B cell (primary cell): Measurements from ENCODE around the gene STXBP2. TPM values are rescaled to one million over a fixed set of nuclear protein-coding genes. Genes with fewer than 3 reads are reported as not detected.

Experiments
- ATAC-seq: fragments of 200-7000 bp; cut with Tn5 transposase; one replicate; pipeline ENCODE4 v1.10.0; 2021; ENCODE audit warnings: low read depth, mild to moderate bottlenecking, moderate number of reproducible peaks, moderate library complexity
- CTCF ChIA-PET: fragments of 350-600 bp; sonication (Branson Sonifier 250); formaldehyde crosslinking; loops from one replicate; lab custom pipeline; 2021; ENCODE audit warnings: antibody characterized with exemption, inconsistent platforms; lab: Charles Lee
- POLR2A ChIA-PET: fragments of 350-600 bp; sonication (Branson Sonifier 250); formaldehyde crosslinking; loops from one replicate; lab custom pipeline; 2021; ENCODE audit warnings: antibody characterized with exemption; lab: Charles Lee
- DNase-seq: peaks from one replicate; pipeline ENCODE4 v3.0.0; 2013
- H2AFZ ChIP-seq: 2 replicates; pipeline ENCODE4 v1.6.1; 2012; ENCODE audit warnings: mild to moderate bottlenecking, low read depth, low read length; ENCODE audit not compliant: insufficient read depth, poor library complexity, severe bottlenecking
- H3K27ac ChIP-seq, 2 donors: 1 replicate in 1 of 2; 2 replicates in 1 of 2; pipeline ENCODE4 v1.5.1; 2012 to 2013; ENCODE audit warnings: low read length in 2 of 2, mild to moderate bottlenecking in 2 of 2, moderate library complexity in 1 of 2
- H3K27me3 ChIP-seq, 4 experiments: fragments of 200-600 bp in 1 of 4; sonication (generic) in 1 of 4; replicated peaks in 1 of 4; 1 replicate in 2 of 4; 2 replicates in 2 of 4; pipeline versions ENCODE4 v1.6.1 to v1.7.0; 2013 to 2016; ENCODE audit warnings: low read length in 3 of 4, mild to moderate bottlenecking in 2 of 4, mixed read lengths in 1 of 4, moderate library complexity in 1 of 4; ENCODE audit not compliant: insufficient read depth in 4 of 4, control insufficient read depth in 3 of 4; ENCODE audit errors: control extremely low read depth in 1 of 4
- H3K36me3 ChIP-seq, 2 experiments: replicated peaks in 1 of 2; 1 replicate in 1 of 2; 2 replicates in 1 of 2; pipeline versions ENCODE4 v1.6.1 to v1.7.1; 2013; ENCODE audit warnings: low read length in 1 of 2; ENCODE audit not compliant: insufficient read depth in 2 of 2, control insufficient read depth in 1 of 2; ENCODE audit errors: control extremely low read depth in 1 of 2, extremely low read depth in 1 of 2
- H3K4me1 ChIP-seq, 2 donors: fragments of 200-600 bp in 1 of 2; sonication (generic) in 1 of 2; 1 replicate in 1 of 2; 2 replicates in 1 of 2; pipeline versions ENCODE4 v1.5.1 to v1.6.1; 2013 to 2017; ENCODE audit warnings: low read length in 2 of 2; ENCODE audit not compliant: control insufficient read depth in 2 of 2, insufficient read depth in 2 of 2
- H3K4me2 ChIP-seq: replicated peaks from 2 replicates; pipeline ENCODE3; 2012; ENCODE audit warnings: mild to moderate bottlenecking, low read depth, low read length; ENCODE audit not compliant: poor library complexity, severe bottlenecking
- H3K4me3 ChIP-seq, 5 experiments: fragments of 200-600 bp in 1 of 5; sonication (generic) in 1 of 5; 1 replicate in 3 of 5; 2 replicates in 2 of 5; pipeline versions ENCODE4 v1.5.1 to v1.7.0; 2011 to 2016; ENCODE audit warnings: low read length in 4 of 5, mild to moderate bottlenecking in 4 of 5, low read depth in 2 of 5, control low read depth in 1 of 5, moderate library complexity in 1 of 5; ENCODE audit not compliant: insufficient read depth in 1 of 5; ENCODE audit errors: control extremely low read depth in 1 of 5, extremely low read depth in 1 of 5
- H3K79me2 ChIP-seq: fragments of 200-600 bp; sonication (generic); one replicate; pipeline ENCODE4 v1.6.0; 2016; ENCODE audit warnings: low read length; ENCODE audit not compliant: control insufficient read depth, insufficient read depth
- H3K9ac ChIP-seq: fragments of 200-600 bp; sonication (generic); 2 replicates; pipeline ENCODE4 v1.6.1; 2017; ENCODE audit warnings: mild to moderate bottlenecking, low read length, moderate library complexity
- H3K9me3 ChIP-seq, 3 donors: one replicate each; pipeline versions ENCODE4 v1.6.1 to v1.7.1; 2013; ENCODE audit warnings: low read length in 2 of 3; ENCODE audit not compliant: control insufficient read depth in 2 of 3, insufficient read depth in 1 of 3; ENCODE audit errors: control extremely low read depth in 1 of 3
- H4K20me1 ChIP-seq: 2 replicates; pipeline ENCODE4 v1.6.0; 2012; ENCODE audit warnings: mild to moderate bottlenecking, low read length; ENCODE audit not compliant: insufficient read depth, control insufficient read depth, poor library complexity, severe bottlenecking
- H3K27ac Mint-ChIP-seq: one replicate; pipeline ENCODE4 v1.8.0; 2021; ENCODE audit warnings: mixed read lengths
- H3K27me3 Mint-ChIP-seq: one replicate; pipeline ENCODE4 v1.8.0; 2021; ENCODE audit warnings: mixed read lengths
- H3K4me1 Mint-ChIP-seq: one replicate; pipeline ENCODE4 v1.8.0; 2021; ENCODE audit warnings: mixed read lengths
- H3K4me3 Mint-ChIP-seq: one replicate; pipeline ENCODE4 v1.8.0; 2021; ENCODE audit warnings: mixed read lengths
- H3K9me3 Mint-ChIP-seq: one replicate; pipeline ENCODE4 v1.8.0; 2022; ENCODE audit warnings: mixed read lengths; ENCODE audit not compliant: insufficient read depth
- EZH2 ChIP-seq: IDR thresholded peaks from 2 replicates; pipeline ENCODE4 v1.6.1; 2012; ENCODE audit warnings: borderline replicate concordance, low read depth, mild to moderate bottlenecking, moderate library complexity, low read length; ENCODE audit not compliant: insufficient read depth, poor library complexity, severe bottlenecking
- WGBS: methylation state at CpG from one replicate; pipeline ENCODE4 v1.1.5; 2013; ENCODE audit warnings: missing lambda C conversion rate; ENCODE audit not compliant: insufficient coverage; 5-methylcytosine and 5-hydroxymethylcytosine counted together
- intact Hi-C: fragments of 100-400 bp; cut with micrococcal nuclease; formaldehyde crosslinking; loops from one replicate; pipeline ENCODE4 v1.10.0; 2022
- polyA plus RNA-seq: library from polyadenylated mRNA; depleted of rRNA; stranded (reverse); fragments of >200 nt; gene quantifications from 2 replicates; pipeline ENCODE4 v1.2.3, GENCODE V29; 2012
- total RNA-seq, 2 donors: library from RNA; stranded (reverse); fragments of 120-200 nt in 1 of 2; gene quantifications; 1 replicate in 1 of 2; 2 replicates in 1 of 2; pipeline versions ENCODE4 v1.2.3 to v1.2.4, GENCODE V29; 2013 to 2022
- TF ChIP-seq, protein P1 (sequence below): fragments of 200-600 bp; IDR thresholded peaks from one replicate; pipeline ENCODE4 v1.8.0; 2022; ENCODE audit warnings: antibody characterized with exemption, mild to moderate bottlenecking

The STXBP2 gene
- total and polyA plus RNA-seq, 2 donors (not counting 1 experiment from before 2014, with no cell fraction given): 222 to 226 TPM

DNA sequence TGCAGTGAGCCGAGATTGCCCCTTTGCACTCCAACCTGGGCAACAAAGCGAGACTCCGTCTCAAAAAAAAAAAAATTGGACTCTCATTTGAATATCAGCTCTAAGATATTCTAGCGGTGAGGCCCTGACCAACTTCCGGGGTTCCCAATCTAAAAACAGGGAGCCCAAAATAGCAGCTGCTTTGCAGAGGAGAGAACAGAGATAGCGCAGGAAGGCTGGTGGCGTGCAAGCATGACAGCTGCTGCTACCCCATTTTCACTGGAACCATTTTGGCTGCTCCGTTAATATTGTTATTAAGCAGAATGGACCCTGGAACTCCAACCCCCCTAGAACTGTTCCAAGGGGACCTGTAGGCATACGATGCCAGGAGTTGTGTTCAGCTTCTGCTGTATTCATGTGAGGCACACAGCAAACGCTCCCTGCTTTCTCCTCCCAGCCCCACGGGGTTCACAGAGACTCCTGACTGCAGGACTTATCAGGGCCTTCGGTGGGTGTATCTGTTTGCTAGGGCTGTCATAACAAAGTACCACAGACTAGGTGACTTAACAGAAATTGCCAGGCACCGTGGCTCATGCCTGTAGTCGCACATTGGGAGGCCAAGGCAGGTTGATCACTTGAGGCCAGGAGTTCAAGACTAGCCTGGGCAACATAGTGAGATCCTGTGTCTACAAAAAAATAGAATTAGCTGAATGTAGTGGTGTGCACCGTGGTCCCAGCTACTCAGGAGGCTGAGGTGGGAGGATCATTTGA, 11.5 kb downstream of the STXBP2 start:
- H3K36me3 ChIP-seq: peaks cover 0 to 26% of the 10 kb centered on the region in 2 experiments
- peaks cover 0 to 5% (median 0%) of the 10 kb centered on the region in 3 donors for H3K9me3 ChIP-seq
- no peak overlapping the region for H2AFZ ChIP-seq
- H3K79me2 ChIP-seq: no peaks in the 10 kb centered on the region
- 86% methylated on average over 12 of the region's 15 CpGs for WGBS
- H3K27me3 ChIP-seq: no peaks in the 10 kb centered on the region
- DNase-seq (no peak), ATAC-seq (no peak)
- ChIA-PET CTCF (interaction anchor here (0.8 to 2.4 kb wide), 5 partner anchors 10 to 151 kb away, joined by 3 to 6 read pairs (median 5); partner anchors contain the start of gene TRAPPC5), POLR2A (interaction anchor here (0.7 kb wide), 1 partner anchor 543 kb away, joined by 5 read pairs; no protein-coding TSS in a partner anchor)
- H3K4me3 ChIP-seq: no peak overlapping the region
- peaks cover 0 to 6% of the 10 kb centered on the region in 2 donors for H3K4me1 ChIP-seq
- Mint-ChIP-seq H3K4me1 (peaks cover 8% of the 10 kb centered on the region), H3K27me3 (no peaks in the 10 kb centered on the region), H3K27ac (no peak overlapping the region), H3K9me3 (no peaks in the 10 kb centered on the region), H3K4me3 (no peak overlapping the region)
- TF ChIP-seq, protein P1, sequence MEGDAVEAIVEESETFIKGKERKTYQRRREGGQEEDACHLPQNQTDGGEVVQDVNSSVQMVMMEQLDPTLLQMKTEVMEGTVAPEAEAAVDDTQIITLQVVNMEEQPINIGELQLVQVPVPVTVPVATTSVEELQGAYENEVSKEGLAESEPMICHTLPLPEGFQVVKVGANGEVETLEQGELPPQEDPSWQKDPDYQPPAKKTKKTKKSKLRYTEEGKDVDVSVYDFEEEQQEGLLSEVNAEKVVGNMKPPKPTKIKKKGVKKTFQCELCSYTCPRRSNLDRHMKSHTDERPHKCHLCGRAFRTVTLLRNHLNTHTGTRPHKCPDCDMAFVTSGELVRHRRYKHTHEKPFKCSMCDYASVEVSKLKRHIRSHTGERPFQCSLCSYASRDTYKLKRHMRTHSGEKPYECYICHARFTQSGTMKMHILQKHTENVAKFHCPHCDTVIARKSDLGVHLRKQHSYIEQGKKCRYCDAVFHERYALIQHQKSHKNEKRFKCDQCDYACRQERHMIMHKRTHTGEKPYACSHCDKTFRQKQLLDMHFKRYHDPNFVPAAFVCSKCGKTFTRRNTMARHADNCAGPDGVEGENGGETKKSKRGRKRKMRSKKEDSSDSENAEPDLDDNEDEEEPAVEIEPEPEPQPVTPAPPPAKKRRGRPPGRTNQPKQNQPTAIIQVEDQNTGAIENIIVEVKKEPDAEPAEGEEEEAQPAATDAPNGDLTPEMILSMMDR: no peak
- no peak for TF ChIP-seq EZH2
- no peak overlapping the region for H3K4me2 ChIP-seq
- H3K9ac ChIP-seq: no peak overlapping the region
- no peak overlapping the region for H3K27ac ChIP-seq
- peaks cover 8% of the 10 kb centered on the region for H4K20me1 ChIP-seq
- intact Hi-C loops: no loop called here

DNA sequence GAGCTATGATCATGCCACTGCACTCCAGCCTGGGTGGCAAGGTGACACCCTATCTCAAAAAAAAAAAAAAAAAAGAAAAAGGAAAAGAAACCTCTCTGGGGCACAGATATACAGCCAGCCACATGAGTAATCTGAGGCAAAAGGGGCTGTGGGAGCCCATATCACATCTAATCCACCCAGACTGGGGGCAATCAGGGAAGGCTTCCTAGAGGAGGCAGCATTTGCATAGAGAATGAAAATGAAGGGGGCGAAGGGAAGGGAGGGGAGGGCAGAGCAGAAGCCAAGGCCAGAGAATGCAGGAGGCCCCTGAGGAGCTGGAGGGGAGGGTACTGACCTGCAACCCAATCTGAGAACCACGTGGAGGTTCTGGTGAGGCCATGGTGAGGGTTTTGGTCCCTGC, 13.2 kb downstream of the STXBP2 start:
- WGBS: 45% methylated on average over 2 of the region's 2 CpGs
- H2AFZ ChIP-seq: no peak overlapping the region
- peaks cover 0 to 6% of the 10 kb centered on the region in 2 donors for H3K4me1 ChIP-seq
- H3K4me3 Mint-ChIP-seq: no peak overlapping the region
- DNase-seq (no peak), ATAC-seq (no peak)
- no peaks in the 10 kb centered on the region for H3K9me3 Mint-ChIP-seq
- peaks cover 8% of the 10 kb centered on the region for H3K4me1 Mint-ChIP-seq
- H3K27me3 Mint-ChIP-seq: no peaks in the 10 kb centered on the region
- no peaks in the 10 kb centered on the region for H4K20me1 ChIP-seq
- no peaks in the 10 kb centered on the region for H3K27me3 ChIP-seq
- H3K4me2 ChIP-seq: no peak overlapping the region
- peaks cover 0 to 17% of the 10 kb centered on the region in 2 experiments for H3K36me3 ChIP-seq
- H3K4me3 ChIP-seq: no peak overlapping the region
- no peaks in the 10 kb centered on the region for H3K79me2 ChIP-seq
- H3K27ac ChIP-seq: no peak overlapping the region
- ChIA-PET POLR2A (interaction anchor here (0.7 to 0.8 kb wide), 3 partner anchors 14 to 152 kb away, joined by 3 to 8 read pairs (median 6); no protein-coding TSS in a partner anchor), CTCF (interaction anchor here (0.6 to 2.9 kb wide), 6 partner anchors 12 to 248 kb away, joined by 3 to 19 read pairs (median 5); partner anchors contain the start of gene TRAPPC5)
- H3K9ac ChIP-seq: no peak overlapping the region
- no peak for TF ChIP-seq EZH2
- TF ChIP-seq, protein P1: no peak
- H3K27ac Mint-ChIP-seq: no peak overlapping the region
- intact Hi-C loops: no loop called here
- H3K9me3 ChIP-seq: no peaks in the 10 kb centered on the region
